Measurements from ENCODE around the gene SMAD6. TPM values are rescaled to one million over a fixed set of nuclear protein-coding genes. Genes with fewer than 3 reads are reported as not detected.

Gene SMAD6
- total RNA-seq, 1 experiment from 2014 or later, result 58.6 TPM

- no peak for DNase-seq
- H3K36me3 Mint-ChIP-seq (ENCODE audit: insufficient read depth, unreplicated experiment), result peaks cover 4% of the 10 kb centered on the region
- no peak for TF ChIP-seq CTCF (IDR thresholded peaks at IDR 0.05; ENCODE audit: unreplicated experiment)
- no TSS peak for BruUV-seq (replicated peaks)
- no peak overlapping the region for H3K4me3 Mint-ChIP-seq (ENCODE audit: low read depth, unreplicated experiment)
- CTCF ChIA-PET, result interaction anchor here (0.6 kb wide), 1 partner anchor 393 kb away, joined by 3 read pairs; no protein-coding TSS in a partner anchor
- H3K27ac Mint-ChIP-seq (ENCODE audit: unreplicated experiment), result no peak overlapping the region
- H3K27me3 Mint-ChIP-seq (ENCODE audit: unreplicated experiment), result no peaks in the 10 kb centered on the region
- no peaks in the 10 kb centered on the region for H3K9me3 Mint-ChIP-seq (ENCODE audit: low read depth, unreplicated experiment)
- H3K4me1 Mint-ChIP-seq (ENCODE audit: low read depth, unreplicated experiment), result peaks cover 15% of the 10 kb centered on the region
- intact Hi-C loops (cut with micrococcal nuclease; ENCODE audit: unreplicated experiment), result no loop called here
Measured at GRCh38 chr15:66797921-66798320, 95.9 kb downstream of the SMAD6 start.

GRCh38 chr15:66798426-66799061, 96.5 kb downstream of the SMAD6 start:
- no peaks in the 10 kb centered on the region for H3K9me3 Mint-ChIP-seq (ENCODE audit: low read depth, unreplicated experiment)
- H3K36me3 Mint-ChIP-seq (ENCODE audit: insufficient read depth, unreplicated experiment), result peaks cover 4% of the 10 kb centered on the region
- intact Hi-C loops (cut with micrococcal nuclease; ENCODE audit: unreplicated experiment), result no loop called here
- BruUV-seq (replicated peaks), result no TSS peak
- no peak overlapping the region for H3K27ac Mint-ChIP-seq (ENCODE audit: unreplicated experiment)
- CTCF ChIA-PET, result interaction anchor here (0.8 kb wide), 1 partner anchor 36 kb away, joined by 3 read pairs; no protein-coding TSS in a partner anchor
- TF ChIP-seq CTCF (IDR thresholded peaks at IDR 0.05; ENCODE audit: unreplicated experiment), result no peak
- DNase-seq, result no peak
- H3K4me1 Mint-ChIP-seq (ENCODE audit: low read depth, unreplicated experiment), result peaks cover 21% of the 10 kb centered on the region
- no peak overlapping the region for H3K4me3 Mint-ChIP-seq (ENCODE audit: low read depth, unreplicated experiment)
- H3K27me3 Mint-ChIP-seq (ENCODE audit: unreplicated experiment), result no peaks in the 10 kb centered on the region

GRCh38 chr15:66799242-66799641, 97.2 kb downstream of the SMAD6 start:
- BruUV-seq (replicated peaks), result no TSS peak
- Mint-ChIP-seq H3K4me1 (ENCODE audit: low read depth, unreplicated experiment) (peaks cover 25% of the 10 kb centered on the region), H3K27ac (ENCODE audit: unreplicated experiment) (no peak overlapping the region), H3K36me3 (ENCODE audit: insufficient read depth, unreplicated experiment) (peaks cover 4% of the 10 kb centered on the region), H3K9me3 (ENCODE audit: low read depth, unreplicated experiment) (no peaks in the 10 kb centered on the region), H3K4me3 (ENCODE audit: low read depth, unreplicated experiment) (no peak overlapping the region), H3K27me3 (ENCODE audit: unreplicated experiment) (no peaks in the 10 kb centered on the region)
- TF ChIP-seq CTCF (IDR thresholded peaks at IDR 0.05; ENCODE audit: unreplicated experiment), result no peak
- intact Hi-C loops (cut with micrococcal nuclease; ENCODE audit: unreplicated experiment), result no loop called here
- CTCF ChIA-PET, result interaction anchor here (0.8 kb wide), 1 partner anchor 36 kb away, joined by 3 read pairs; no protein-coding TSS in a partner anchor
- no peak for DNase-seq

GRCh38 chr15:66800584-66801235, 98.7 kb downstream of the SMAD6 start:
- Mint-ChIP-seq H3K36me3 (ENCODE audit: insufficient read depth, unreplicated experiment) (peaks cover 4% of the 10 kb centered on the region), H3K27ac (ENCODE audit: unreplicated experiment) (no peak overlapping the region), H3K4me1 (ENCODE audit: low read depth, unreplicated experiment) (peaks cover 25% of the 10 kb centered on the region), H3K9me3 (ENCODE audit: low read depth, unreplicated experiment) (no peaks in the 10 kb centered on the region), H3K27me3 (ENCODE audit: unreplicated experiment) (no peaks in the 10 kb centered on the region), H3K4me3 (ENCODE audit: low read depth, unreplicated experiment) (no peak overlapping the region)
- no peak for DNase-seq
- no peak for TF ChIP-seq CTCF (IDR thresholded peaks at IDR 0.05; ENCODE audit: unreplicated experiment)
- CTCF ChIA-PET, result interaction anchor here (0.7 kb wide), 1 partner anchor 37 kb away, joined by 3 read pairs; no protein-coding TSS in a partner anchor
- BruUV-seq (replicated peaks), result no TSS peak
- intact Hi-C loops (cut with micrococcal nuclease; ENCODE audit: unreplicated experiment), result loop anchor here (5.0 kb wide), 1 partner anchor 47 kb away; no protein-coding TSS in a partner anchor
